ENCODE results near the gene RAB11FIP5. TPM values are rescaled to one million over a fixed set of nuclear protein-coding genes. Genes with fewer than 3 reads are reported as not detected.
"Not testable (repeated sequence)": the region's sequence is repeated elsewhere in the genome, so short reads cannot be mapped to it uniquely, and the experiment has no call there.

Gene RAB11FIP5
- total and polyA plus RNA-seq, 9 donors = 9.6 to 18.9 (median 13.8) TPM

GRCh38 chr2:73130790-73131189 is 18.0 kb upstream of the RAB11FIP5 start:
- Histone ChIP-seq H3K36me3 (ENCODE audit: control insufficient read depth, insufficient read depth, low read length) (no peaks in the 10 kb centered on the region), H3K9me3 (replicated peaks; ENCODE audit: control insufficient read depth, low read depth, low read length) (no peaks in the 10 kb centered on the region), H3K4me1 (ENCODE audit: control insufficient read depth, insufficient read depth, low read length) (no peaks in the 10 kb centered on the region), H3K27ac (ENCODE audit: low read length) (no peak overlapping the region), H3K27me3 (ENCODE audit: control insufficient read depth, insufficient read depth, low read length) (peaks cover 2% of the 10 kb centered on the region), H3K4me3 (ENCODE audit: low read length) (no peak overlapping the region)
- WGBS (ENCODE audit: insufficient coverage) = no CpG with 5 or more reads among the region's 5 CpGs
- no peak for DNase-seq

- H3K4me1 ChIP-seq (ENCODE audit: control insufficient read depth, insufficient read depth, low read length) = no peaks in the 10 kb centered on the region
- WGBS (ENCODE audit: insufficient coverage) = 83% methylated on average over 4 of the region's 6 CpGs
These were observed 16.2 kb upstream of the RAB11FIP5 start for GRCh38 chr2:73128841-73129535.

GRCh38 chr2:73122536-73122935 is 9.8 kb upstream of the RAB11FIP5 start:
- H3K36me3 ChIP-seq (ENCODE audit: control insufficient read depth, insufficient read depth, low read length) = no peaks in the 10 kb centered on the region
- no CpG with 5 or more reads among the region's 1 CpG for WGBS (ENCODE audit: insufficient coverage)
- no peaks in the 10 kb centered on the region for H3K9me3 ChIP-seq (replicated peaks; ENCODE audit: control insufficient read depth, low read depth, low read length)
- H3K4me3 ChIP-seq (ENCODE audit: low read length) = no peak overlapping the region
- H3K4me1 ChIP-seq (ENCODE audit: control insufficient read depth, insufficient read depth, low read length) = no peaks in the 10 kb centered on the region
- H3K27ac ChIP-seq (ENCODE audit: low read length) = no peak overlapping the region
- DNase-seq = no peak
- peaks cover 5% of the 10 kb centered on the region for H3K27me3 ChIP-seq (ENCODE audit: control insufficient read depth, insufficient read depth, low read length)

More at GRCh38 chr2:73128841-73129535, 16.2 kb upstream of the RAB11FIP5 start:
- Histone ChIP-seq H3K27me3 (ENCODE audit: control insufficient read depth, insufficient read depth, low read length) (no peaks in the 10 kb centered on the region), H3K9me3 (replicated peaks; ENCODE audit: control insufficient read depth, low read depth, low read length) (no peaks in the 10 kb centered on the region), H3K27ac (ENCODE audit: low read length) (no peak overlapping the region), H3K36me3 (ENCODE audit: control insufficient read depth, insufficient read depth, low read length) (no peaks in the 10 kb centered on the region), H3K4me3 (ENCODE audit: low read length) (no peak overlapping the region)
- no peak for DNase-seq

- not testable (repeated sequence) for H3K27me3 ChIP-seq (ENCODE audit: control insufficient read depth, insufficient read depth, low read length); H3K9me3 ChIP-seq (replicated peaks; ENCODE audit: control insufficient read depth, low read depth, low read length); DNase-seq; H3K27ac ChIP-seq (ENCODE audit: low read length); H3K4me3 ChIP-seq (ENCODE audit: low read length); H3K4me1 ChIP-seq (ENCODE audit: control insufficient read depth, insufficient read depth, low read length); H3K36me3 ChIP-seq (ENCODE audit: control insufficient read depth, insufficient read depth, low read length)
- WGBS (ENCODE audit: insufficient coverage) = 50% methylated on average over 8 of the region's 11 CpGs
These were observed 7.0 kb upstream of the RAB11FIP5 start for GRCh38 chr2:73119611-73120239.

- H3K9me3 ChIP-seq (replicated peaks; ENCODE audit: control insufficient read depth, low read depth, low read length) = no peaks in the 10 kb centered on the region
- H3K4me3 ChIP-seq (ENCODE audit: low read length) = no peak overlapping the region
- no peak overlapping the region for H3K27ac ChIP-seq (ENCODE audit: low read length)
- H3K4me1 ChIP-seq (ENCODE audit: control insufficient read depth, insufficient read depth, low read length) = peaks cover 2% of the 10 kb centered on the region
- DNase-seq = no peak
- H3K27me3 ChIP-seq (ENCODE audit: control insufficient read depth, insufficient read depth, low read length) = peaks cover 9% of the 10 kb centered on the region
- H3K36me3 ChIP-seq (ENCODE audit: control insufficient read depth, insufficient read depth, low read length) = no peaks in the 10 kb centered on the region
- 60% methylated on average over 1 of the region's 1 CpG for WGBS (ENCODE audit: insufficient coverage)
These were observed 4.7 kb upstream of the RAB11FIP5 start for GRCh38 chr2:73117441-73117840.

- peaks cover 11% of the 10 kb centered on the region for H3K4me1 ChIP-seq (ENCODE audit: control insufficient read depth, insufficient read depth, low read length)
- no peaks in the 10 kb centered on the region for H3K9me3 ChIP-seq (replicated peaks; ENCODE audit: control insufficient read depth, low read depth, low read length)
- DNase-seq = no peak
- H3K27me3 ChIP-seq (ENCODE audit: control insufficient read depth, insufficient read depth, low read length) = peaks cover 15% of the 10 kb centered on the region
- WGBS (ENCODE audit: insufficient coverage) = 80% methylated on average over 2 of the region's 8 CpGs
- no peak overlapping the region for H3K4me3 ChIP-seq (ENCODE audit: low read length)
- H3K36me3 ChIP-seq (ENCODE audit: control insufficient read depth, insufficient read depth, low read length) = no peaks in the 10 kb centered on the region
- H3K27ac ChIP-seq (ENCODE audit: low read length) = no peak overlapping the region
These were observed 3.6 kb upstream of the RAB11FIP5 start for GRCh38 chr2:73116182-73116960.

GRCh38 chr2:73114273-73114867 is 1.6 kb upstream of the RAB11FIP5 start:
- DNase-seq = no peak
- no peak overlapping the region for H3K4me3 ChIP-seq (ENCODE audit: low read length)
- no peak overlapping the region for H3K27ac ChIP-seq (ENCODE audit: low read length)
- H3K27me3 ChIP-seq (ENCODE audit: control insufficient read depth, insufficient read depth, low read length) = peaks cover 20% of the 10 kb centered on the region
- no peaks in the 10 kb centered on the region for H3K9me3 ChIP-seq (replicated peaks; ENCODE audit: control insufficient read depth, low read depth, low read length)
- no peaks in the 10 kb centered on the region for H3K36me3 ChIP-seq (ENCODE audit: control insufficient read depth, insufficient read depth, low read length)
- peaks cover 26% of the 10 kb centered on the region for H3K4me1 ChIP-seq (ENCODE audit: control insufficient read depth, insufficient read depth, low read length)
- WGBS (ENCODE audit: insufficient coverage) = no CpG with 5 or more reads among the region's 4 CpGs

- Histone ChIP-seq H3K27me3 (ENCODE audit: control insufficient read depth, insufficient read depth, low read length) (peaks cover 20% of the 10 kb centered on the region), H3K4me3 (ENCODE audit: low read length) (peak overlapping the region; percentile 64), H3K27ac (ENCODE audit: low read length) (peak overlapping the region; percentile 78), H3K9me3 (replicated peaks; ENCODE audit: control insufficient read depth, low read depth, low read length) (no peaks in the 10 kb centered on the region), H3K36me3 (ENCODE audit: control insufficient read depth, insufficient read depth, low read length) (no peaks in the 10 kb centered on the region), H3K4me1 (ENCODE audit: control insufficient read depth, insufficient read depth, low read length) (peaks cover 39% of the 10 kb centered on the region)
- WGBS (ENCODE audit: insufficient coverage) = under 1% methylated on average over 83 of the region's 88 CpGs
- DNase-seq = peak; percentile 53
These were observed 479 bp downstream of the RAB11FIP5 start for GRCh38 chr2:73112026-73112912.

Measured in muscle of leg (tissue), 11 donors.